HG03575 (cell line): Measurements from ENCODE around the gene COTL1.

Source experiments
- ATAC-seq: cut with Tn5 transposase; IDR thresholded peaks from one replicate; pipeline ENCODE4 v1.9.1; 2021; ENCODE audit not compliant: unreplicated experiment, insufficient number of reproducible peaks, low FRiP score; ENCODE audit errors: extremely low read depth

Gene COTL1

GRCh38 chr16:84603140-84603816 lies 14.6 kb downstream of the COTL1 start:
- ATAC-seq, result no peak

GRCh38 chr16:84600343-84601229 lies 17.3 kb downstream of the COTL1 start:
- peak; percentile 37 for ATAC-seq

- no peak for ATAC-seq
Observed at GRCh38 chr16:84599521-84600202, 18.2 kb downstream of the COTL1 start.

GRCh38 chr16:84598360-84598759 lies 19.5 kb downstream of the COTL1 start:
- ATAC-seq, result no peak

- ATAC-seq, result no peak
Observed at GRCh38 chr16:84597931-84598351, 19.9 kb downstream of the COTL1 start.

- no peak for ATAC-seq
Observed at GRCh38 chr16:84597528-84597896, 20.4 kb downstream of the COTL1 start.

- no peak for ATAC-seq
Observed at GRCh38 chr16:84596801-84597527, 20.9 kb downstream of the COTL1 start.

- ATAC-seq, result no peak
Observed at GRCh38 chr16:84596161-84596560, 21.7 kb downstream of the COTL1 start.

GRCh38 chr16:84595052-84595481 lies 22.8 kb downstream of the COTL1 start:
- ATAC-seq, result no peak

- no peak for ATAC-seq
Observed at GRCh38 chr16:84594725-84595038, 23.2 kb downstream of the COTL1 start.

GRCh38 chr16:84593825-84594724 lies 23.8 kb downstream of the COTL1 start:
- ATAC-seq, result peak; percentile 72

- no peak for ATAC-seq
Observed at GRCh38 chr16:84592718-84593117, 25.2 kb downstream of the COTL1 start.

- ATAC-seq, result no peak
Observed at GRCh38 chr16:84589975-84590719, 27.7 kb downstream of the COTL1 start.

- ATAC-seq, result no peak
Observed at GRCh38 chr16:84588991-84589390, 28.9 kb downstream of the COTL1 start.

- no peak for ATAC-seq
Observed at GRCh38 chr16:84585886-84586285, 32.0 kb downstream of the COTL1 start.

- ATAC-seq, result no peak
Observed at GRCh38 chr16:84585467-84585866, 32.4 kb downstream of the COTL1 start.

GRCh38 chr16:84584678-84585077 lies 33.2 kb downstream of the COTL1 start:
- no peak for ATAC-seq

GRCh38 chr16:84583995-84584394 lies 33.9 kb downstream of the COTL1 start:
- no peak for ATAC-seq
